ENCODE measurements around the gene ANKRD44.

Gene ANKRD44

GRCh38 chr2:197107291-197108269, 203.0 kb downstream of the ANKRD44 start:
- no peak for DNase-seq (ENCODE audit: low spot score)

GRCh38 chr2:197103363-197103762, 207.2 kb downstream of the ANKRD44 start:
- DNase-seq (ENCODE audit: low spot score) = no peak

- no peak for DNase-seq (ENCODE audit: low spot score)
Measured at GRCh38 chr2:197102231-197102630, 208.3 kb downstream of the ANKRD44 start.

GRCh38 chr2:197101519-197101918, 209.1 kb downstream of the ANKRD44 start:
- DNase-seq (ENCODE audit: low spot score) = no peak

GRCh38 chr2:197097578-197098366, 212.8 kb downstream of the ANKRD44 start:
- no peak for DNase-seq (ENCODE audit: low spot score)

GRCh38 chr2:197096649-197097048, 213.9 kb downstream of the ANKRD44 start:
- DNase-seq (ENCODE audit: low spot score) = no peak

GRCh38 chr2:197092431-197092830, 218.1 kb downstream of the ANKRD44 start:
- DNase-seq (ENCODE audit: low spot score) = no peak

- DNase-seq (ENCODE audit: low spot score) = peak; percentile 35
Measured at GRCh38 chr2:197090742-197091367, 219.7 kb downstream of the ANKRD44 start.

GRCh38 chr2:197089655-197090054, 220.9 kb downstream of the ANKRD44 start:
- no peak for DNase-seq (ENCODE audit: low spot score)

- DNase-seq (ENCODE audit: low spot score) = no peak
Measured at GRCh38 chr2:197088694-197089093, 221.9 kb downstream of the ANKRD44 start.

GRCh38 chr2:197086500-197086899, 224.1 kb downstream of the ANKRD44 start:
- no peak for DNase-seq (ENCODE audit: low spot score)

- no peak for DNase-seq (ENCODE audit: low spot score)
Measured at GRCh38 chr2:197085665-197086064, 224.9 kb downstream of the ANKRD44 start.

GRCh38 chr2:197081294-197081693, 229.3 kb downstream of the ANKRD44 start:
- DNase-seq (ENCODE audit: low spot score) = no peak

GRCh38 chr2:197080578-197081216, 229.9 kb downstream of the ANKRD44 start:
- no peak for DNase-seq (ENCODE audit: low spot score)

- peak; percentile 42 for DNase-seq (ENCODE audit: low spot score)
Measured at GRCh38 chr2:197079832-197080555, 230.6 kb downstream of the ANKRD44 start.

- DNase-seq (ENCODE audit: low spot score) = no peak
Measured at GRCh38 chr2:197079414-197079813, 231.2 kb downstream of the ANKRD44 start.

GRCh38 chr2:197078535-197078934, 232.0 kb downstream of the ANKRD44 start:
- no peak for DNase-seq (ENCODE audit: low spot score)

- no peak for DNase-seq (ENCODE audit: low spot score)
Measured at GRCh38 chr2:197077336-197077735, 233.2 kb downstream of the ANKRD44 start.

GRCh38 chr2:197076652-197077051, 233.9 kb downstream of the ANKRD44 start:
- DNase-seq (ENCODE audit: low spot score) = no peak

GRCh38 chr2:197075754-197076337, 234.7 kb downstream of the ANKRD44 start:
- no peak for DNase-seq (ENCODE audit: low spot score)

GRCh38 chr2:197075281-197075680, 235.3 kb downstream of the ANKRD44 start:
- DNase-seq (ENCODE audit: low spot score) = no peak
